GM18861 (cell line): ENCODE results near the gene TGFBR3L.
"Not testable (repeated sequence)": the region's sequence is repeated elsewhere in the genome, so short reads cannot be mapped to it uniquely, and the experiment has no call there.

ENCODE experiments used
- ATAC-seq: cut with Tn5 transposase; IDR thresholded peaks from one replicate; pipeline ENCODE4 v1.9.1; 2021; ENCODE audit not compliant: unreplicated experiment

The TGFBR3L gene

DNA sequence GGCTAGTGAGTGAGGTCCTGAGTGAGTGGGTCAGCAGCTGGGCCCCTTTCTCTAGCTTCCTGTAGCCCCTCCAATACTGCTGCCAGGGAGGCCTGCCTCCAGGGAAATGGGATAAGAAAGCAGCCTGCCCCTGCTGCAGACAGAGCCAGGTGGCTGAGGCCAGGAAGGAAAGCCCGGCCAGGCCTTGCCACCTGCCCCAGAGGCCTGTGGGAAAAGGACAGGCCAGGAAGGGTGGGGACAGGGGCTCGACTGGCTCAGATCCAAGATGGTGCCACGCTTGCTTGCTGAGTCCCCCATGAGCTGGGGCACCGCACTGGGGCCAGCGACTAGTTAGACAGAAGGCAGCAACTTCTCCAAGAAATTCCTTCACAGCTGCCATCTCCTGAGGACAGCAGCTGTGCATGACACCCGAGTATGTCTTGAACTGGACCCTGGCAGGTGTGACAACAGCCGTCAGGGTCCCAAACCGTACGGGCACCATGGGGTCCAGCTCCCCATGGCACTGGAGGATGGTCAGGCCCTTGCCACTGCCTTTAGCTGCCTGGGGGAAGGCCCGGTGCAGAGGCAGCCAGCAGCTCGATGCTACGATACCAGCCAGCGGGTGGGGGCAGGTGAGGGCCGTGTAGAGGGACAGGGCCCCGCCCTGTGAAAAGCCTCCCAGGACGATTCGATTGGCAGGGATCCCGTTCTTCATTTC is 35.4 kb upstream of the TGFBR3L start:
- ATAC-seq = no peak

DNA sequence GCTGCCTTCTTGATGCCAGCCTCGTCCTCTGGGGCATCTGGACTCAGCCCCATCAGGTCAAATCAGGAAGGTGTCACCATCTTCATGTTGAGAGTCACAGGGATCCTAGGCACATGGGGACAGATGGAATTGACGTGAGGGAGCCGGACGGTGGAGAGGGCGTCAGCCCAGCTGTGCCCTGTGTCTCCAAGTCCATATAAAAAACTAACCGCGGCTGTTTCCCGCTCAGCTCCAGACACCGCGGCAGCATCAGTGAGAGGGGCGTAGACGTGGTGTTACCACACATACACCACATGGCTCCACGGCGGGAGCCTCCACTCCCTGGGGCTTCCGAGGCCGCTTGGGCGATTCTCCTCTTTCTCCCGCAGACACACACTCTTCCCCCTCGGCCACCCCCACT is 34.8 kb upstream of the TGFBR3L start:
- no peak for ATAC-seq

DNA sequence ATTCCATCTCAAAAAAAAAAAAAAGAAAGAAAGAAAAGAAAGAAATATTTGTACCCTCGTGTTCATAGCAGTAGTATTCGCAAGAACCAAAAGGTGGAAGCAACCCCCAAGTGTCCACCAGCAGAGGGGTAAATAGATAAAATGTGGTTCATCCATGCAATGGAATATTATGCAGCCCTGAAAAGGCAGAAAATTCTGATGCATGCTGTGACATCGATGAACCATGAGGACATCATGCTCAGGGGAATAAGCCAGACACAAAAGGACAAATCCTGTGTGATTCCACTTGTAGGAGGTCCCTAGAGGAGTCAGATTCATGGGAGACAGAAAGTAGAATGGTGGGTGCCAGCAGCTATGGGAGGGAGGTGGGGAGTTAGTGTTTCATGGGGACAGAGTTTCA is 32.7 kb upstream of the TGFBR3L start:
- no peak for ATAC-seq

DNA sequence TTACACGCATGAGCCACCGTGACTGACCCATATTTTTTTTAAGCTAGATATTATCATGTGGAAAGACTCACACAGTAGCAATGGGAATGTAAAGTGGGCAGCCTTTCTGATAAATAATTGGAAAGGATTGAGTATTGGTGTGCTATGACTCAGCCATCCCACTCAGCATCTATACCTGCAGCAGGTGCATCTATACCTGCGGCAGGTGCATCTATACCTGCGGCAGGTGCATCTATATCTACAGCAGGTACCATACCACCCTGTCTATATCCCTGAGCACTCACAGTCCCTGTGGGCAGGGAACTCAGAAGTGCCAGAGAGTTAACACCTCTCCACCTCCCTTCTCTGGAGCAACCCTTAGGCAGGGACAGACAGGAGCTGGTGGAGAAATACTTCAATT is 31.5 kb upstream of the TGFBR3L start:
- ATAC-seq = no peak

DNA sequence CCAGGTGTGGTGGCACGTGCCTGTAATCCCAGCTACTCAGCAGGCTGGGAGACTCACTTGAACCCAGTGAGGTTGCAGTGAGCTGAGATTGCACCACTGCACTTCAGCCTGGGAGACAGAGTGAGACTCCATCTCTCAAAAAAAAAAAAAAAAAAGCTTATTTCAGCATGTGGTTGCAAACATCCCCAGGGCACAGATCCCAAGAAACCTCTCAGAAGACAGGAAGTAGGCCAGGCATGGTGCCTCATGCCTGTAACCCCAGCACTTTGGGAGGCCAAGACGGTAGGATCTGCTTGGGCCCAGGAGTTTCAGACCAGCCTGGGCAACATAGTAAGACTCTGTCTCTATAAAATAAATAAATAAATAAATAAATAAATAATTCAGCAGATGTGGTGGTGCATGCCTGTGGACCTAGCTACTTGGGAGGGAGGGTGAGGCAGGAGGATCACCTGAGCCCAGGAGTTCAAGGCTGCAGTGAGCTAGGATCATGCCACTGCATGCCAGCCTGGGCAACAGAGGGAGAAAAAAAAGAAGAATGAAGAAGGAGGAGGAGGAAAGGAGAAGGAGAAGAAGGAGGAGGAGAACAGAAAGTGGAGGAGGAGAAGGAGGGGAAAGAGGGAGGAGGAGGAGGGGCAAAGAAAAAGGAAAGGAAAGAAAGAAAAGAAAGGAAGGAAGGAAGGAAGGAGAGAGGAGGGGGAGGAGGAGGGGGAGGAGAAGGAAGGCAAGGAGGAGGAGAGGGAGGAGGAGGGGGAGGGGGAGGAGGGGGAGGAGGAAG is 30.6 kb upstream of the TGFBR3L start:
- ATAC-seq = no peak

DNA sequence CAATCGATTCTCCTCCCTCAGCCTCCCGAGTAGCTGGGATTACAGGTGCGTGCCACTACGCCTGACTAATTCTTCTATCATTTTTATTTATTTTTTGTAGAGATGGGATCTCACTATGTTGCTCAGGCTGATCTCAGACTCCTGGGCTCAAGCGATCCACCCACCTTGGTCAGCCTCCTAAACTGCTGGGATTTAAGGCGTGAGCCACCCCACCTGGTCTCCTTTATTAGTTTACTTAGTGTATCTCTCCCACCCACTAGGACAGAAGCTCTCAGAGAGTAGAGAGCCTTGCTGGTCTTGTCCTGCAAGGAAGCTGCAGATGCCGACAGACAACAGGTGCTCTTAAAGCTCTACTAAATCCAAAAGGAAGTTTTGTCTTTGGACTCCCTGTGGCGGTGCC is 28.8 kb upstream of the TGFBR3L start:
- ATAC-seq = no peak

DNA sequence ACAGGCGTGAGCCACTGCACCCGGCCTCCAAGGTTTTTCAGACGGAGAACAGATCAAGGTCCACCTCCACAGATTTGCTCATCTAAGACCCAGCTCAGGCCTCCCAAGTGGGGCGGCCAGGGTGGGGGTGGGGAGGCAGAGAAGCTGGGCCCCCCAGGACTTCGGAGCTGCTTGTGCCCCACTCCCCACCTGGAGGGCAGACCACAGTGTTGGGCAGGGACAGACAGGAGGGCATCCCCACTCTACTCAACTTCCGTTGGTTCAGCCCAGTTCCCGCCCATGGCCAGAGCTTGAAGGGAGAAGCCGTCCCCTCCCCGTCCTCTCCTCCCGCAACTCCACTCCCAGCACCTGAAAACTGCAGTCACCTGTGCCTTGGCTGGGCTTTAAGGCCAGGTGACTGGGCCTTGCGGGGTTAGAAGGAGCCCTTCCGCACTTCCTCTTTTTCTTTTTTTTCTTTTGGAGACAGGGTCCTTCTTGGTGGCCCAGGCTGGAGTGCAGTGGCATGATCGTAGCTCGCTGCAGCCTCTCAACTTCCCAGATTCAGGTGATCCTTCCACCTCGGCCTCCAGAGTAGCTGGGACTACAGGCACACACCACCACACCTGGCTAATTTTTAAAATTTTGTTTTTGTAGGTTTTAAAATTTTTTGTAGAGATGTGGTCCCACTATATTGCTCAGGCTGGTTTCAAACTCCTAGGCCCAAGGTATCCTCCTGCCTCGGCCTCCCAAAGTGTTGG is 27.1 kb upstream of the TGFBR3L start:
- no peak for ATAC-seq

DNA sequence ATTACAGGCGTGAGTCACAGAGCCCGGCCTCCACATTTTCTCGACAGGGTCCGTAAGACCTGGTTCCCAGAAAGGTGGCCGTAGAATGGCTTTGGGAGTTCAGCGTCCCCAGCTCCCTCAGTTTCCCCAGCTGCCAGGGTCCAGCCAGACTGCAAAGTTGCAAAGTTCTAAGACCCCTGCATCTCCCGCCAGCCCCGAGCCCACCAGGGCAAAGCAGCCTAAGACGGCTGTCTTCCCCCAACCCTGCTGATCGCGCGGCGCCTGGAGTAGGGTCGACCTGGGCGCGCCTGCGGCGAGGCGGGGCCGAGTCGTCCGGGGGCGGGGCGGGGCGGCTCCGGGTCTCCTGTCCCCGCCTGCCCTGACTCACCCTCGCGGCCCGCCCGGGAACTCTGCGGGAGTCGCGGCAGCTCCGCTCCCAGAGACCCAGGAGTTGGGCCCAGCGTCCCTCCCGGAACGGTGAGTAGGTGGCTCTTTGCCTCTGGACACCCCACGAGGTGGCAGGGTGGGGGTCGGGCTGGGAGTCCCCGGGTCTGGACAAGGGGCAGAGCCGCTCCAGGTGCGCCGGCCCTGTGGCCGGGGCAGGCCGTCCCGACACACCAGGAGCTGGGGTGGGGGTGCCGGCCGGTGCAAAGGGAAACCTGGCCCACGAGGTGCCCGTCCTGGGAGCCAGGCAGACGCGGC is 26.3 kb upstream of the TGFBR3L start, which contains the start of gene LRRC8E:
Gene LRRC8E (plus strand): TSS at position 366 of the 681 bp plus-strand sequence. CDS start 7,094 bp downstream, outside the sequence.
- no peak for ATAC-seq

DNA sequence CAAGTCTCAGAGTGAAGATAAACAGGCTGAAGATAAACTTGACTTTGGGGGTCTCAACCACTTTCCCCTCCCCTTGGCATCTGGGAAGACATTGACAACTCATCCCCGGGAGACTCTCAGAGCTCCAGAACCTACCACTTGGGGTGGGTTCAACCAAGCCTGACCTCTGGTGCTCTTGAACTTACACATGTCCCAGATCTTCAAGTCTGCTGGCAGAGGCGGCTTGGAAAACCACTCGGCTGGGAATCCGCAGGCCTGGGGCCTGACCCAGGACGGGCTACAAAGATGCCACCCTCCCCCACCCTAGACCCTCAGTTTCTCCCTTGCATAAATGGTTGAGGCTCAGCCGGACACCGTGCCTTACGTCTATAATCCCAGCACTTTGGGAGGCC is 25.8 kb upstream of the TGFBR3L start:
- ATAC-seq = no peak

DNA sequence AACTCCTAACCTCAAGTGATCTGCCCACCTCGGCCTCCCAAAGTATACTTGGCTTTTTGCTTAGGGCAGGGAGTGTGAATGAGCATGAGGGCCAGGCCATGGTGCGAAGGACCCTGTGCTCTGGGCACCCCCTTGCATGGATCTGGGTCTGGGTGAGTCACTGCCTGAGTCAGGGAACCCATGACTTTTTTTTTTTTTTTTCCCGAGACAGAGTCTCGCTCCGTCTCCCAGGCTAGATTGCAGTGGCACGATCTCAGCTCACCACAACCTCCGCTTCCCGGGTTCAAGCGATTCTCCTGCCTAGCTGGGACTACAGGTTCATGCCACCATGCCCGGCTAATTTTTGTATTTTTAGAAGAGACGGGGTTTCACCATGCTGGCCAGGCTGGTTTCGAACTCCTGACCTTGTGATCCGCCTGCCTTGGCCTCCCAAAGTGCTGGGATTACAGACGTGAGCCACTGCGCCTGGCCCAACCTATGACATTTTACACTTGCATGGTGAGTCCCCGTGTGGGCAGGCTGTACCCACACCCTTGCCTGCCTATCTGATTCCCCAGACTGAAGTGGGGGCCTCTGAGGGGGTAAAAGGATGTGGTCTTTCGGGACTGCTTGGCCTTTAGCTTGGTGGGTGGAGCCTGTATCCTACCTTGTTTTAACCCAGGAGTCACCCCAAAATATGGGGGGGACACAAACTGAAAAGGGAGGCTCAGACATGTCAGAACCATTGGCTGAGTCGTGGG is 21.1 kb upstream of the TGFBR3L start:
- not testable (repeated sequence) for ATAC-seq

DNA sequence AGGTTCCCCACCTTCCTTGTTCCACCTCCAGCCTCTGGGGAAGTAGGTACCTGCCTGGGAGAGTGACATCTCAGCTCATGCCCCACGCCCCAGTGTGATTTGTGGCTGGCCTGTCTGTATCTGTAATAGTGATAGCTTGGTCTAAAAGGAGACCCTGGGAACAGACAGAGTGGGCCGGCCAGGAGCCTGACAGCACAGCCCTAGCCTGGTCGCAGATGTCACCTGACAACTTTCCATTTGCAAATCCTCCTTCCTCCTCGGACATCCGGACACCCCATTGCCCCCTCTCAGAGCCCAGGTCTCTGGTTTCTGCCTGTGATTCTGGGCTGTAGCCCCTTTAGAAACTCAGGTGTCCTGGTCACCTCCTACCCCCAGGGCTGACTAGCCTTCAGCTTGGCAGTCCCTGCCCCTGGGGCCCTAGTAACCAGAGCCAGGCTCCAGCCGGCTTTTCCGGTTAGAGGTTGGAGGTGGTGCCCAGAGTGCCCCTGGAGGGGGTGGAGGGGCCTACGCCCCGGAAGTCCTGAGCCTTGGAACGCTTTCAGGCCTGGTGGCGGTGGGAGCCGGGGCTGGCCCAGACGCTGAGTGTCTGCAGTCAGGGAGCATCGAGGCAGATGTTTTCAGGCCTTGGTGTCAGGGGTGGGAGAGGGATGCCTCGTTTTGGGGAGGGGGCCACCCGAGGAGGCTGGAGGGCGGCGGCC is 19.9 kb upstream of the TGFBR3L start:
- no peak for ATAC-seq

DNA sequence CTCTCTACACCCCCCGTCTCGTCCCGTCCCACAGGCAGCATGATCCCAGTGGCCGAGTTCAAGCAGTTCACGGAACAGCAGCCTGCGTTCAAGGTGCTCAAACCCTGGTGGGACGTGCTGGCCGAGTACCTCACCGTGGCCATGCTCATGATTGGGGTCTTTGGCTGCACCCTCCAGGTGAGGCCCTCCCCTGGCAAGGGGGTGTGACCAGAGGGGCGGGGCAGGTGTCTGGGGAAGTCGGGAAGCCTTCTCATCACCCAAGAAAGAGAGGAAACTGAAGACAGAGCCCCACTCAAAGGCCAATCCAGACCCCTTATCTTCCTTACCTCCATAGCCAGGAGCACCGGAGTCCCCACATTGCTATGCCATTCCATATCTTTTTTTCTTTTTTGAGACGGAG is 19.1 kb upstream of the TGFBR3L start:
- ATAC-seq = no peak

DNA sequence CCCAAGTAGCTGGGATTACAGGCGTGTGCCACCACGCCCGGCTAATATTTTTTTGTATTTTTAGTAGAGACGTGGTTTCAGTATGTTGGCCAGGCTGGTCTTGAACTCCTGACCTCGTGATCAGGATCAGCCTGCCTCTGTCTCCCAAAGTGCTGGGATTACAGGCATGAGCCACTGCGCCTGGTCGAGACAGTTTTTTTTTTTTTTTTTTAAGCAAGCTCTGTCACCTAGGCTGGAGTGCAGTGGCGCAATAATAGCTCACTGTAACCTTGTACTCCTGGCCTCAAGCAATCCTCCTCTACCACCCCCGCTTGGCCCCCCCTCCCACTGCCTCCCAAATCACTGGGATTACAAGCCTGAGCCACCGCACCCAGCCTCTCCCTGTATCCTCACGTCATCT is 17.3 kb upstream of the TGFBR3L start:
- ATAC-seq = no peak

DNA sequence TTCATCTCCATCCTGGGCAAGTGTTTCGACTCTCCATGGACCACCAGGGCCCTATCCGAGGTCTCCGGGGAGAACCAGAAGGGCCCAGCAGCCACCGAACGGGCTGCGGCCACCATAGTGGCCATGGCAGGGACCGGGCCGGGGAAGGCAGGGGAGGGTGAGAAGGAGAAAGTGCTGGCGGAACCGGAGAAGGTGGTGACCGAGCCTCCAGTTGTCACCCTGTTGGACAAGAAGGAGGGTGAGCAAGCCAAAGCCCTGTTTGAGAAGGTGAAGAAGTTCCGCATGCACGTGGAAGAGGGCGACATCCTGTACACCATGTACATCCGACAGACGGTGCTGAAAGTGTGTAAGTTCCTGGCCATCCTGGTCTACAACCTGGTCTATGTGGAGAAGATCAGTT is 15.7 kb upstream of the TGFBR3L start:
- no peak for ATAC-seq

DNA sequence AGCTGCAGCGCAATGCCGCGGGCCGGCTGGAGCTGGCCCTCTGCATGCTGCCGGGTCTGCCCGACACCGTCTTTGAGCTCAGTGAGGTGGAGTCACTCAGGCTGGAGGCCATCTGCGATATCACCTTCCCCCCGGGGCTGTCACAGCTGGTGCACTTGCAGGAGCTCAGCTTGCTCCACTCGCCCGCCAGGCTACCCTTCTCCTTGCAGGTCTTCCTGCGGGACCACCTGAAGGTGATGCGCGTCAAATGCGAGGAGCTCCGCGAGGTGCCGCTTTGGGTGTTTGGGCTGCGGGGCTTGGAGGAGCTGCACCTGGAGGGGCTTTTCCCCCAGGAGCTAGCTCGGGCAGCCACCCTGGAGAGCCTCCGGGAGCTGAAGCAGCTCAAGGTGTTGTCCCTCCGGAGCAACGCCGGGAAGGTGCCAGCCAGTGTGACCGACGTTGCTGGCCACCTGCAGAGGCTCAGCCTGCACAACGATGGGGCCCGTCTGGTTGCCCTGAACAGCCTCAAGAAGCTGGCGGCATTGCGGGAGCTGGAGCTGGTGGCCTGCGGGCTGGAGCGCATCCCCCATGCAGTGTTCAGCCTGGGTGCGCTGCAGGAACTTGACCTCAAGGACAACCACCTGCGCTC is 14.8 kb upstream of the TGFBR3L start:
- ATAC-seq = no peak

DNA sequence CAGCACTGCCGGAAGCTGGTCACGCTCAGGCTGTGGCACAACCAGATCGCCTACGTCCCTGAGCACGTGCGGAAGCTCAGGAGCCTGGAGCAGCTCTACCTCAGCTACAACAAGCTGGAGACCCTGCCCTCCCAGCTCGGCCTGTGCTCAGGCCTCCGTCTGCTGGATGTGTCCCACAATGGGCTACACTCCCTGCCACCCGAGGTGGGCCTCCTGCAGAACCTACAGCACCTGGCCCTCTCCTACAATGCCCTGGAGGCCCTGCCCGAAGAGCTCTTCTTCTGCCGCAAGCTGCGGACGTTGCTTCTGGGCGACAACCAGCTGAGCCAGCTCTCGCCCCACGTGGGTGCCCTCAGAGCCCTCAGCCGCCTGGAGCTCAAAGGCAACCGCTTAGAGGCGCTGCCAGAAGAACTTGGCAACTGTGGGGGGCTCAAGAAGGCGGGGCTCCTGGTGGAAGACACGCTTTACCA is 14.2 kb upstream of the TGFBR3L start:
- no peak for ATAC-seq

DNA sequence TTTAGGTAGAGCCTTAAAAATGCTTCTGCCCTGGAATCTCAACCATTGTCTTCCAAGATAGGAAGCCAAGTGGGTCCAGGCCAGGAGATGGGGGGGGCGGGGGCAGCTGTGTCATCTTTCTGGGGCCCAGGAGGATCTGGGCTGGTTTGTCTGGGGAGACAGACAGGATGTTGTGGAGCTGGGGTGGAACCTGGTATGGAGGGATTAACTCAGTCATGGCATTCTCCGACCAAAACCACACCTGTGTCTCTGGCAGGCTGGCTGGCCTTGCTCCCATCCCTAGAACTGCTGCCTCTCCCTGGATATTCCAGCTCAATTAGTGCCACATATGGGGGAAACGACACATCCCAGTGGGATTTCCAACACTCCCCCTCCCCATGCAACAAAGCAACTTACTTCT is 13.7 kb upstream of the TGFBR3L start:
- ATAC-seq = no peak

DNA sequence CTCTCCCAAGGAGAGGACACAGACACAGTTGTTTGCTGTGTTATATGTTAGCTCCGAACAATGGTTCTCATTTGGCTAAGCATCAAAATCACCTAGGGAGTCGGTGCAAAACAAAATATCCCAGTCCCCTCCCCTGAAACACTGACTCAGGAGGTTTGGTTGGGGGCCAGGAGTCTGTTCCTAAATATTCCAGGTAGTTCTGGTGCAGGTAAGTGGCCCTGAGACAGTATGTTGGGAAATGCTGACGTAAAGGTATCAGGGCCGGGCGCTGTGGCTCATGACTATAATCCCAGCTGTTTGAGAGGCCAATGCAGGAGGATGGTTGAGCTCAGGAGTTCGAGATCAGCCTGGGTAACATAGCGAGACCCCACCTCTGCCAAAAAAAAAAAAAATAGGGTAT is 13.3 kb upstream of the TGFBR3L start:
- no peak for ATAC-seq

DNA sequence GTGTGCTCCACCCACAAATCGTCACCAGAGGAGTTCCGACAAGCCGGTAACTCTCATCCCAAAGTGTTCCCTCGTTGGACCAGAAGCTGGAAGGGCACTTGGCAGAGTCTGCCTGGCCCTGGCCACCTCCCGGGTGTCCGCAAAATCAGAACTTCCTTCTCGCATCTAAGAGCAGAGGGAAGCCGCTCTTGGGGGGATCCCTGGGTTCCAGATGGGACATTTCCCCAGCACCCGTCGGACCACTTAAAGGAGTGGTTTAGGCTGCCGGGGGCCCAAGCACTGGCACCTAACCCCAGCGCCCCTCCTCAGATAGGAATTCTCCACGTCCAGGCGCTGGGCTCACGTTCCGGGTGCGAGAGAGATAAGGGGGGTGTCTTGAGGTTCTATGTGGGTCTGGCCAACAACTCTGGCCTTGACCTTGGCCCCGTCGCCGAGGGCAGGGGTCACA is 11.8 kb upstream of the TGFBR3L start:
- no peak for ATAC-seq
